Peyer's patch (tissue), 4 donors: ENCODE data around the gene XRCC5.

Source experiments
- CTCF ChIP-seq, 6 experiments: fragments of 450-650 bp in 4 of 6; fragments of 200-600 bp in 2 of 6; sonication (generic) in 1 of 6; IDR thresholded peaks; one replicate each; pipeline ENCODE4 v1.5.1; 2017 to 2019; ENCODE audit warnings: antibody characterized with exemption in 6 of 6, mild to moderate bottlenecking in 3 of 6, moderate library complexity in 1 of 6
- POLR2A ChIP-seq, 2 donors: fragments of 450-650 bp; IDR thresholded peaks; one replicate each; pipeline ENCODE4 v1.5.1; 2017; ENCODE audit warnings: antibody characterized with exemption in 2 of 2, mild to moderate bottlenecking in 2 of 2, moderate library complexity in 2 of 2

- TF ChIP-seq POLR2A (IDR thresholded peaks at IDR 0.05) (no peak), CTCF (IDR thresholded peaks at IDR 0.05) (no peak)
Observed at GRCh38 chr2:216134958-216135541, 25.9 kb downstream of the XRCC5 start.
